GM12874 (cell line): ENCODE measurements around the gene PCDHA5.

Experiments
- TF ChIP-seq, protein P1 (sequence below): IDR thresholded peaks from 2 replicates; pipeline ENCODE4 v1.5.1; 2011; ENCODE audit warnings: low read depth, mild to moderate bottlenecking, control low read depth, low read length, moderate library complexity; ENCODE audit not compliant: insufficient read depth

PCDHA5 gene

DNA sequence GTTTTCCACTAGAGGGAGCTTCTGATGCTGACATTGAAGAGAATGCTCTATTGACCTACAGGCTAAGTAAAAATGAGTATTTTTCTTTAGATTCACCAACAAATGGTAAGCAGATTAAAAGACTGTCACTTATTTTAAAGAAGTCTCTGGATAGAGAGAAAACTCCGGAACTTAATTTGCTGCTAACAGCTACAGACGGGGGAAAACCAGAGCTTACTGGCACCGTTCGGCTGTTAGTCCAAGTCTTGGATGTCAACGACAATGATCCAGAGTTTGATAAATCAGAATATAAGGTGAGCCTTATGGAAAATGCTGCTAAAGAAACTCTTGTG lies 48.1 kb downstream of the PCDHA5 start:
- TF ChIP-seq, protein P1, sequence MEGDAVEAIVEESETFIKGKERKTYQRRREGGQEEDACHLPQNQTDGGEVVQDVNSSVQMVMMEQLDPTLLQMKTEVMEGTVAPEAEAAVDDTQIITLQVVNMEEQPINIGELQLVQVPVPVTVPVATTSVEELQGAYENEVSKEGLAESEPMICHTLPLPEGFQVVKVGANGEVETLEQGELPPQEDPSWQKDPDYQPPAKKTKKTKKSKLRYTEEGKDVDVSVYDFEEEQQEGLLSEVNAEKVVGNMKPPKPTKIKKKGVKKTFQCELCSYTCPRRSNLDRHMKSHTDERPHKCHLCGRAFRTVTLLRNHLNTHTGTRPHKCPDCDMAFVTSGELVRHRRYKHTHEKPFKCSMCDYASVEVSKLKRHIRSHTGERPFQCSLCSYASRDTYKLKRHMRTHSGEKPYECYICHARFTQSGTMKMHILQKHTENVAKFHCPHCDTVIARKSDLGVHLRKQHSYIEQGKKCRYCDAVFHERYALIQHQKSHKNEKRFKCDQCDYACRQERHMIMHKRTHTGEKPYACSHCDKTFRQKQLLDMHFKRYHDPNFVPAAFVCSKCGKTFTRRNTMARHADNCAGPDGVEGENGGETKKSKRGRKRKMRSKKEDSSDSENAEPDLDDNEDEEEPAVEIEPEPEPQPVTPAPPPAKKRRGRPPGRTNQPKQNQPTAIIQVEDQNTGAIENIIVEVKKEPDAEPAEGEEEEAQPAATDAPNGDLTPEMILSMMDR = no peak

GRCh38 chr5:140870221-140871201 lies 49.1 kb downstream of the PCDHA5 start:
- TF ChIP-seq, protein P1 = no peak
